Measurements from ENCODE around the gene INCENP. TPM values are rescaled to one million over a fixed set of nuclear protein-coding genes. Genes with fewer than 3 reads are reported as not detected.

Gene INCENP
- total RNA-seq, 1 donor from 2014 or later, result 21.6 TPM

- Mint-ChIP-seq H3K4me1 (ENCODE audit: low read depth) (no peaks in the 10 kb centered on the region), H3K9me3 (ENCODE audit: low read depth) (peaks cover 7% of the 10 kb centered on the region), H3K27me3 (ENCODE audit: low read depth) (peaks cover 26% of the 10 kb centered on the region), H3K27ac (ENCODE audit: unreplicated experiment) (no peak overlapping the region), H3K4me3 (ENCODE audit: unreplicated experiment) (no peak overlapping the region), H3K36me3 (ENCODE audit: low read depth) (peaks cover 3% of the 10 kb centered on the region)
- no peak for TF ChIP-seq CTCF (IDR thresholded peaks at IDR 0.05)
- no peak for DNase-seq (ENCODE audit: low spot score)
Observed at GRCh38 chr11:62179995-62180394, 56.2 kb downstream of the INCENP start.

GRCh38 chr11:62181097-62181496, 57.3 kb downstream of the INCENP start:
- H3K27me3 Mint-ChIP-seq (ENCODE audit: low read depth), result peaks cover 32% of the 10 kb centered on the region
- H3K4me1 Mint-ChIP-seq (ENCODE audit: low read depth), result no peaks in the 10 kb centered on the region
- no peak for DNase-seq (ENCODE audit: low spot score)
- TF ChIP-seq CTCF (IDR thresholded peaks at IDR 0.05), result no peak
- H3K27ac Mint-ChIP-seq (ENCODE audit: unreplicated experiment), result no peak overlapping the region
- H3K36me3 Mint-ChIP-seq (ENCODE audit: low read depth), result peaks cover 3% of the 10 kb centered on the region
- H3K4me3 Mint-ChIP-seq (ENCODE audit: unreplicated experiment), result no peak overlapping the region
- H3K9me3 Mint-ChIP-seq (ENCODE audit: low read depth), result peaks cover 9% of the 10 kb centered on the region

DNA sequence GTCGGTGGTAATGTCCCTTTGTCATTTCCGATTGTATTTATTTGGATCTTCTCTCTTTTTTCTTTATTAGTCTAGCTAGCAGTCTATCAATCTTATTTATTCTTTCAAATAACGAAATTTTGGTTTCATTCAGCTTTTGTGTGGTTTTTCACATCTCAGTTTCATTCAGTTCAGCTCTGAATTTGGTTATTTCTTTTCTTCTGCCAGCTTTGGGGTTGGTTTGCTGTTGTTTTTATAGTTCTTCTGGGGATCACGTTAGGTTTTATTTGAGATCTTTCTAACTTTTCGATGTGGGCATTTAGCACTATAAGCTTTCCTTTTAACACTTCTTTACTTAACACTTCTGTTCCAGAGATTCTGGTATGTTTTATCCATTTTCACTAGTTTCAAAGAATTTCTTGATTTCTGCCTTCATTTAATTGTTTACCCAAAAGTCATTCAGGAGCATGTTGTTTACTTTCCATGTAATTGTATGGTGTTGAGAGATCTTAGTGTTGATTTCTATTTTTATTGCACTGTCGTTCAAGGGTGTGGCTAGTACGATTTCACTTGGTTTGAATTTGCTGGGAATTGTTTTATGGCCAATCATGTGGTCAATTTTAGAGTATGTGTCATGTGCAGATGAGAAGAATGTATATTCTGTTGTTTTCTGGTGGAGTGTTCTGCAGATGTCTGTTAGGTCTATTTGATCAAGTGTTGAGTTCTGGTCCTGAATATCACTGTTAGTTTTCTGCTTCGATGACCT, 58.5 kb downstream of the INCENP start:
- TF ChIP-seq CTCF (IDR thresholded peaks at IDR 0.05), result no peak
- no peak for DNase-seq (ENCODE audit: low spot score)
- no peak overlapping the region for H3K27ac Mint-ChIP-seq (ENCODE audit: unreplicated experiment)
- H3K27me3 Mint-ChIP-seq (ENCODE audit: low read depth), result peaks cover 24% of the 10 kb centered on the region
- H3K4me3 Mint-ChIP-seq (ENCODE audit: unreplicated experiment), result no peak overlapping the region
- no peaks in the 10 kb centered on the region for H3K4me1 Mint-ChIP-seq (ENCODE audit: low read depth)
- peaks cover 3% of the 10 kb centered on the region for H3K36me3 Mint-ChIP-seq (ENCODE audit: low read depth)
- peaks cover 9% of the 10 kb centered on the region for H3K9me3 Mint-ChIP-seq (ENCODE audit: low read depth)

- TF ChIP-seq CTCF (IDR thresholded peaks at IDR 0.05), result no peak
- Mint-ChIP-seq H3K9me3 (ENCODE audit: low read depth) (peaks cover 9% of the 10 kb centered on the region), H3K27ac (ENCODE audit: unreplicated experiment) (no peak overlapping the region), H3K4me3 (ENCODE audit: unreplicated experiment) (no peak overlapping the region), H3K27me3 (ENCODE audit: low read depth) (peaks cover 40% of the 10 kb centered on the region), H3K36me3 (ENCODE audit: low read depth) (peaks cover 3% of the 10 kb centered on the region), H3K4me1 (ENCODE audit: low read depth) (no peaks in the 10 kb centered on the region)
- no peak for DNase-seq (ENCODE audit: low spot score)
Observed at GRCh38 chr11:62186195-62186594, 62.4 kb downstream of the INCENP start.

DNA sequence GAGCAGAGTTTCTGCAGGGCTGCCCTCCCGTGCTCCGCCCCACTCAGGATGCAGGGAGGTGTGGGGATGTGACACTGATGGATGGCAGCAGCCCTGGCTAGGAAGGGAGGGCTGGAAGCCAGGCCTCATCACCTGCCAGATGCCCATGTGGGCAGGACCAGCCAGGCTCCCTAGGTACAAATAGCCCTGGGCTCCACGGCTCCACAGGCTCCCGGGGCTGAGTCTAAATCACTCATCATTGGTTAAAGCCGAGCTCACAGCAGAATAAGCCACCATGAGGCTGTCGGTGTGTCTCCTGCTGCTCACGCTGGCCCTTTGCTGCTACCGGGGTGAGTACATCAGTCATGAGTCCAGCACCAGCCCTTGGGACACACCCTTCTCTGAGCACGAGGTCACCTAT, 66.2 kb downstream of the INCENP start, which contains the start of gene SCGB1D1:
Gene SCGB1D1, plus strand, starts transcription at position 206 of the 400 bp plus-strand sequence. Its CDS starts 69 bp downstream, at position 275.
- no peak within 1 kb of the TSS for H3K4me3 Mint-ChIP-seq (ENCODE audit: unreplicated experiment)
- DNase-seq (ENCODE audit: low spot score), result no peak
- no peaks in the 10 kb centered on the region for H3K4me1 Mint-ChIP-seq (ENCODE audit: low read depth)
- peaks cover 50% of the 10 kb centered on the region for H3K27me3 Mint-ChIP-seq (ENCODE audit: low read depth)
- peaks cover under 1% of the 10 kb centered on the region for H3K36me3 Mint-ChIP-seq (ENCODE audit: low read depth)
- no peak within 1 kb of the TSS for H3K27ac Mint-ChIP-seq (ENCODE audit: unreplicated experiment)
- peaks cover 1% of the 10 kb centered on the region for H3K9me3 Mint-ChIP-seq (ENCODE audit: low read depth)
- no peak for TF ChIP-seq CTCF (IDR thresholded peaks at IDR 0.05)

All from chondrocyte (in vitro differentiated cells).